OCI-LY7 (cell line): Measurements from ENCODE around the gene PEPD. TPM values are rescaled to one million over a fixed set of nuclear protein-coding genes. Genes with fewer than 3 reads are reported as not detected.

Experiments used
- BruUV-seq: library from RNA; stranded (reverse); fragments of 400-500 nt; replicated peaks from 2 replicates; lab custom pipeline; 2021; lab: Mats Ljungman, UMichigan
- CTCF ChIA-PET: fragments of 300-600 bp; sonication (Branson Sonifier 250); formaldehyde crosslinking; loops from one replicate; lab custom pipeline; 2022; ENCODE audit warnings: antibody characterized with exemption; ENCODE audit not compliant: unreplicated experiment; lab: Charles Lee
- POLR2A ChIA-PET: fragments of 300-600 bp; sonication (Branson Sonifier 250); formaldehyde crosslinking; loops from one replicate; lab custom pipeline; 2022; ENCODE audit warnings: antibody characterized with exemption; lab: Charles Lee
- DNase-seq: peaks from one replicate; pipeline ENCODE4 v3.0.0-alpha.2; 2015; ENCODE audit warnings: low spot score
- H2AFZ ChIP-seq: fragments of 200-600 bp; sonication (generic), shearing (Covaris generic); 2 replicates; pipeline ENCODE4 v1.6.1; 2014; ENCODE audit warnings: mild to moderate bottlenecking, antibody characterized with exemption, low read length, moderate library complexity
- H3K27ac ChIP-seq: fragments of 200-600 bp; sonication (generic); 2 replicates; pipeline ENCODE4 v1.5.1; 2014; ENCODE audit warnings: mixed run types, low read depth, mild to moderate bottlenecking, moderate library complexity, low read length, inconsistent platforms; ENCODE audit not compliant: poor library complexity, severe bottlenecking
- H3K36me3 ChIP-seq: fragments of 200-600 bp; sonication (generic); 2 replicates; pipeline ENCODE4 v1.6.1; 2014; ENCODE audit warnings: mild to moderate bottlenecking, antibody characterized with exemption, low read length, moderate library complexity, mixed read lengths; ENCODE audit not compliant: insufficient read depth
- H3K4me1 ChIP-seq: fragments of 200-600 bp; sonication (generic); 2 replicates; pipeline ENCODE4 v1.5.1; 2014; ENCODE audit warnings: mild to moderate bottlenecking, low read length; ENCODE audit not compliant: insufficient read depth, poor library complexity, severe bottlenecking
- H3K4me2 ChIP-seq: fragments of 200-600 bp; sonication (generic); 2 replicates; pipeline ENCODE4 v1.6.1; 2014; ENCODE audit warnings: mild to moderate bottlenecking, low read length
- H3K4me3 ChIP-seq: fragments of 200-600 bp; sonication (generic); 2 replicates; pipeline ENCODE4 v1.5.1; 2014; ENCODE audit warnings: mild to moderate bottlenecking, low read depth, low read length; ENCODE audit not compliant: poor library complexity, severe bottlenecking
- H3K79me2 ChIP-seq: fragments of 200-600 bp; sonication (generic); 2 replicates; pipeline ENCODE4 v1.6.1; 2016; ENCODE audit warnings: low read depth, mild to moderate bottlenecking, low read length, moderate library complexity, mixed read lengths; ENCODE audit not compliant: insufficient read depth
- H3K9me2 ChIP-seq: fragments of 200-600 bp; sonication (generic); 2 replicates; pipeline ENCODE4 v1.6.1; 2016; ENCODE audit warnings: mild to moderate bottlenecking, low read length, mixed read lengths; ENCODE audit not compliant: insufficient read depth
- H3K9me3 ChIP-seq: fragments of 200-600 bp; sonication (generic); 2 replicates; pipeline ENCODE4 v1.6.1; 2014; ENCODE audit warnings: mild to moderate bottlenecking, mixed run types, low read length, mixed read lengths
- H4K20me1 ChIP-seq: fragments of 200-600 bp; sonication (generic); 2 replicates; pipeline ENCODE4 v1.6.1; 2014; ENCODE audit warnings: mild to moderate bottlenecking, antibody characterized with exemption, low read length, moderate library complexity, mixed read lengths; ENCODE audit not compliant: insufficient read depth
- CTCF ChIP-seq: fragments of 200-600 bp; sonication (generic); conservative IDR thresholded peaks from 2 replicates; pipeline ENCODE4 v1.5.1; 2014; ENCODE audit warnings: mild to moderate bottlenecking, antibody characterized with exemption, low read length, moderate library complexity, mixed read lengths
- EZH2phosphoT487 ChIP-seq: fragments of 200-600 bp; sonication (generic); IDR thresholded peaks from 2 replicates; pipeline ENCODE4 v1.6.1; 2018; ENCODE audit warnings: low read depth, borderline replicate concordance, mild to moderate bottlenecking, mixed run types, antibody characterized with exemption, low read length, moderate library complexity, mixed read lengths
- intact Hi-C: fragments of 100-400 bp; cut with micrococcal nuclease; formaldehyde crosslinking; loops from one replicate; pipeline ENCODE4 v1.10.0; 2022; ENCODE audit not compliant: unreplicated experiment
- total RNA-seq, 2 experiments: library from RNA; depleted of rRNA in 1 of 2; stranded (reverse); fragments of >200 nt in 1 of 2; shearing (Covaris generic) in 1 of 2; gene quantifications; 2 replicates each; pipeline ENCODE4 v1.2.3, GENCODE V29; 2014 to 2022

PEPD gene
- total RNA-seq, 2 experiments from 2014 or later = 24.4 to 29.7 TPM

- TF ChIP-seq CTCF (no peak), EZH2phosphoT487 (no peak)
- ChIA-PET CTCF (no interaction called here), POLR2A (interaction anchor here (0.7 kb wide), 1 partner anchor 300 kb away, joined by 3 read pairs; no protein-coding TSS in a partner anchor)
- Histone ChIP-seq H3K9me2 (no peaks in the 10 kb centered on the region), H3K4me3 (no peak overlapping the region), H2AFZ (no peak overlapping the region), H3K4me2 (no peak overlapping the region), H3K79me2 (no peaks in the 10 kb centered on the region), H3K36me3 (no peaks in the 10 kb centered on the region), H3K9me3 (no peaks in the 10 kb centered on the region), H3K4me1 (no peaks in the 10 kb centered on the region), H3K27ac (no peak overlapping the region), H4K20me1 (no peaks in the 10 kb centered on the region)
- DNase-seq = no peak
- BruUV-seq = no TSS peak
- intact Hi-C loops = loop anchor here (5.0 kb wide), 1 partner anchor 281 kb away; no protein-coding TSS in a partner anchor
These were observed 113.5 kb downstream of the PEPD start for GRCh38 chr19:33408116-33408515.

DNA sequence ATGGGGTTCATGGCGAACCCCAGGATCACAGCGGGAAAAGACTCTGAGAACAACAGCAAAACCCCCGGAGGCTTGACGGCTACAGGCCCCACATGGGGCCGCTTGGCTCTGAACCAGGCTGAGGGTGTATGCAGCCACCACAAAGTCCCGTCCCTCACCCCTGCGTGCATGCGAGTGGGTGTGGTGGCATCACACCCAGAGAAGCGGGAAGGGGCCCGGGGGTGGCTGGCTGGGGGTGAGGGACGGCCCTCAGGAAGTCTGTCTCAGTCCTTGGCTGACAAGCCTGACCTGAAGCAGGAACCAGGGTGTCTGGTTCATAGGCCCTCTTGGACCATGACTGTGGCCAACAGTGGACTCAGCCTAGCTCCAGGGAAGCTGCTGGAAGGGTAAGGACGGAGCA, 113.9 kb downstream of the PEPD start:
- POLR2A ChIA-PET = interaction anchor here (0.7 kb wide), 1 partner anchor 301 kb away, joined by 3 read pairs; no protein-coding TSS in a partner anchor
- DNase-seq = no peak
- no peaks in the 10 kb centered on the region for H4K20me1 ChIP-seq
- BruUV-seq = no TSS peak
- no peaks in the 10 kb centered on the region for H3K9me3 ChIP-seq
- no peaks in the 10 kb centered on the region for H3K4me1 ChIP-seq
- no peak overlapping the region for H2AFZ ChIP-seq
- no peak overlapping the region for H3K4me3 ChIP-seq
- no peak overlapping the region for H3K4me2 ChIP-seq
- CTCF ChIA-PET = no interaction called here
- intact Hi-C loops = loop anchor here (1.0 to 5.0 kb wide), 2 partner anchors 166 to 280 kb away; no protein-coding TSS in a partner anchor
- H3K27ac ChIP-seq = no peak overlapping the region
- H3K36me3 ChIP-seq = no peaks in the 10 kb centered on the region
- no peaks in the 10 kb centered on the region for H3K9me2 ChIP-seq
- TF ChIP-seq CTCF (no peak), EZH2phosphoT487 (no peak)
- no peaks in the 10 kb centered on the region for H3K79me2 ChIP-seq

DNA sequence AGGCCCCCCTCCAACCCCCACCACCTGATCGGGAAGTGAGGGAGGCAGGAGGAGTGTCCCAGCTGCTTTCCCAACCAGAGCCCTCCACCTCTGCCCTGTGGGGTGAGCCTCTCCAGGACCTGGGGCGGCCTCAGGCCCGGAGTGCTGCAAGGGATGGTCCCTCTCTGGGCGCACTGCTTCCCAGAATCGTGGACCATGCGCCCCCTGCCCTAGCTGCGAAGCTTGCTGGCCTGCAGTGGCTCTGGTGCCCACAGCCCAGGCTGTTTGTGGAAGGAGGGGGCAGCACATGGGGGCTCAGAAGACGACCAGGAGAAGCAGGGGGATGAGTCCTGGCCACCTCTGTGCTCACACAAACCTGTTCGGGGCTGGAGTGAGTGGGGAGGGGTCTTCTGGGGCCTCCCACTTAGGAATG, 114.4 kb downstream of the PEPD start:
- H3K4me1 ChIP-seq = no peaks in the 10 kb centered on the region
- POLR2A ChIA-PET = no interaction called here
- no peaks in the 10 kb centered on the region for H3K9me2 ChIP-seq
- H3K36me3 ChIP-seq = no peaks in the 10 kb centered on the region
- no peaks in the 10 kb centered on the region for H3K9me3 ChIP-seq
- intact Hi-C loops = loop anchor here (1.0 to 5.0 kb wide), 2 partner anchors 166 to 280 kb away; no protein-coding TSS in a partner anchor
- H3K4me3 ChIP-seq = no peak overlapping the region
- CTCF ChIA-PET = no interaction called here
- no peak for TF ChIP-seq EZH2phosphoT487
- TF ChIP-seq CTCF = no peak; the same call in 1 of the 2 replicates
- no TSS peak for BruUV-seq
- H2AFZ ChIP-seq = no peak overlapping the region
- no peaks in the 10 kb centered on the region for H3K79me2 ChIP-seq
- DNase-seq = no peak
- no peak overlapping the region for H3K27ac ChIP-seq
- H4K20me1 ChIP-seq = no peaks in the 10 kb centered on the region
- no peak overlapping the region for H3K4me2 ChIP-seq
